OCI-LY3 (cell line): ENCODE results near the gene GDPD2.

Source experiments
- H2AFZ ChIP-seq: fragments of 200-600, 300-600 bp; shearing (Covaris generic); 2 replicates; pipeline ENCODE4 v1.6.0; 2014; ENCODE audit warnings: antibody characterized with exemption, low read depth, low read length
- H3K27ac ChIP-seq: fragments of 200-600, 300-600 bp; sonication (generic); 2 replicates; pipeline ENCODE4 v1.5.1; 2014; ENCODE audit warnings: mild to moderate bottlenecking, low read length, moderate library complexity, mixed read lengths
- H3K27me3 ChIP-seq: fragments of 200-600, 300-600 bp; sonication (generic); 2 replicates; pipeline ENCODE4 v1.6.1; 2014; ENCODE audit warnings: low read depth, low read length, mixed read lengths
- H3K36me3 ChIP-seq: fragments of 200-600, 300-600 bp; sonication (generic); replicated peaks from 2 replicates; pipeline ENCODE3; 2014; ENCODE audit warnings: low read depth, low read length, mixed read lengths
- H3K4me1 ChIP-seq: fragments of 300-600, 200-600 bp; sonication (generic); 2 replicates; pipeline ENCODE4 v1.6.1; 2014; ENCODE audit warnings: low read length, mixed read lengths
- H3K4me2 ChIP-seq: fragments of 200-600, 300-600 bp; sonication (generic); 2 replicates; pipeline ENCODE4 v1.6.1; 2014; ENCODE audit warnings: low read length, mixed read lengths
- H3K4me3 ChIP-seq: fragments of 300-600, 200-600 bp; sonication (generic); 2 replicates; pipeline ENCODE4 v1.5.1; 2014; ENCODE audit warnings: antibody characterized with exemption, mild to moderate bottlenecking, low read length, moderate library complexity
- H3K79me2 ChIP-seq: fragments of 300-600, 200-600 bp; shearing (Covaris generic); 2 replicates; pipeline ENCODE4 v1.6.1; 2014; ENCODE audit warnings: mild to moderate bottlenecking, low read length, mixed read lengths
- H3K9ac ChIP-seq: fragments of 300-600, 200-600 bp; shearing (Covaris generic); 2 replicates; pipeline ENCODE4 v1.6.0; 2014; ENCODE audit warnings: mild to moderate bottlenecking, low read length, moderate library complexity
- H3K9me3 ChIP-seq: fragments of 200-600, 300-600 bp; shearing (Covaris generic); 2 replicates; pipeline ENCODE4 v1.6.1; 2014; ENCODE audit warnings: low read length, mixed read lengths; ENCODE audit not compliant: insufficient read depth
- H4K20me1 ChIP-seq: fragments of 200-600, 300-600 bp; sonication (generic); 2 replicates; pipeline ENCODE4 v1.6.1; 2016; ENCODE audit warnings: low read length, mixed read lengths; ENCODE audit not compliant: insufficient read depth
- CTCF ChIP-seq: fragments of 200-600, 300-600 bp; sonication (generic); IDR thresholded peaks from 2 replicates; pipeline ENCODE4 v1.5.1; 2014; ENCODE audit warnings: antibody characterized with exemption, low read length, low read depth
- EZH2phosphoT487 ChIP-seq: fragments of 200-600 bp; shearing (Covaris generic); IDR thresholded peaks from 2 replicates; pipeline ENCODE4 v1.6.1; 2018; ENCODE audit warnings: antibody characterized with exemption, mixed run types, low read depth

Gene GDPD2

GRCh38 chrX:70427365-70427764 is 4.3 kb downstream of the GDPD2 start:
- peaks cover 7% of the 10 kb centered on the region for H3K4me1 ChIP-seq

GRCh38 chrX:70429759-70430158 is 6.6 kb downstream of the GDPD2 start:
- Histone ChIP-seq H2AFZ (no peak overlapping the region), H3K4me2 (no peak overlapping the region), H3K79me2 (no peaks in the 10 kb centered on the region), H3K4me3 (no peak overlapping the region), H3K27ac (no peak overlapping the region), H4K20me1 (no peaks in the 10 kb centered on the region), H3K27me3 (no peaks in the 10 kb centered on the region), H3K36me3 (no peaks in the 10 kb centered on the region), H3K9me3 (no peaks in the 10 kb centered on the region), H3K9ac (no peak overlapping the region), H3K4me1 (peaks cover 15% of the 10 kb centered on the region)
- no peak for TF ChIP-seq CTCF
- no peak for TF ChIP-seq EZH2phosphoT487

More at GRCh38 chrX:70427365-70427764, 4.3 kb downstream of the GDPD2 start:
- Histone ChIP-seq H3K4me3 (no peak overlapping the region), H3K27me3 (no peaks in the 10 kb centered on the region), H3K9me3 (no peaks in the 10 kb centered on the region), H3K4me2 (no peak overlapping the region), H3K79me2 (no peaks in the 10 kb centered on the region), H3K9ac (no peak overlapping the region), H3K27ac (no peak overlapping the region), H2AFZ (no peak overlapping the region), H4K20me1 (no peaks in the 10 kb centered on the region), H3K36me3 (no peaks in the 10 kb centered on the region)
- no peak for TF ChIP-seq CTCF
- no peak for TF ChIP-seq EZH2phosphoT487

- H3K9me3 ChIP-seq: no peaks in the 10 kb centered on the region
- no peaks in the 10 kb centered on the region for H3K27me3 ChIP-seq
- no peaks in the 10 kb centered on the region for H3K36me3 ChIP-seq
- TF ChIP-seq CTCF (no peak), EZH2phosphoT487 (no peak)
- H3K4me3 ChIP-seq: peak overlapping the region; percentile 99
- peak overlapping the region; percentile 91 for H3K4me2 ChIP-seq
- peak overlapping the region; percentile 97 for H2AFZ ChIP-seq
- H3K27ac ChIP-seq: no peak overlapping the region
- H3K79me2 ChIP-seq: no peaks in the 10 kb centered on the region
- H4K20me1 ChIP-seq: no peaks in the 10 kb centered on the region
- H3K4me1 ChIP-seq: peaks cover 22% of the 10 kb centered on the region
- peak overlapping the region; percentile 91 for H3K9ac ChIP-seq
These were observed 10.1 kb downstream of the GDPD2 start for GRCh38 chrX:70432936-70433847.

GRCh38 chrX:70433848-70434351 is 10.8 kb downstream of the GDPD2 start:
- Histone ChIP-seq H3K27me3 (no peaks in the 10 kb centered on the region), H3K4me1 (peaks cover 22% of the 10 kb centered on the region), H3K9me3 (no peaks in the 10 kb centered on the region)

More at GRCh38 chrX:70433848-70434351, 10.8 kb downstream of the GDPD2 start:
- peak; percentile 56 for TF ChIP-seq CTCF
- no peak for TF ChIP-seq EZH2phosphoT487
- Histone ChIP-seq H3K4me2 (peak overlapping the region; percentile 91), H4K20me1 (no peaks in the 10 kb centered on the region), H3K79me2 (no peaks in the 10 kb centered on the region), H3K27ac (0 out of 2 replicates have a peak overlapping the region, but pooled peaks have one; percentile 30), H3K9ac (peak overlapping the region; percentile 91), H3K4me3 (peak overlapping the region; percentile 99), H2AFZ (peak overlapping the region; percentile 97), H3K36me3 (no peaks in the 10 kb centered on the region)
